NCI-H2196 treated with DMSO at 0.1 percent for 48 hours (cell line): Measurements from ENCODE around the gene NEDD8.
A peak's percentile ranks its signal among the peaks of the same experiment; 100 is the strongest.
"Not testable (repeated sequence)": the region's sequence is repeated elsewhere in the genome, so short reads cannot be mapped to it uniquely, and the experiment has no call there.

Experiments
- DNase-seq: peaks from one replicate; lab custom pipeline; 2025; ENCODE audit not compliant: unreplicated experiment; lab: John Stamatoyannopoulos, UW

The NEDD8 gene

GRCh38 chr14:24228902-24229301 is 3.3 kb downstream of the NEDD8 start:
- DNase-seq = no peak

GRCh38 chr14:24226473-24226872 is 5.7 kb downstream of the NEDD8 start:
- no peak for DNase-seq

- no peak for DNase-seq
Measured at GRCh38 chr14:24224618-24225071, 7.5 kb downstream of the NEDD8 start.

- DNase-seq = not testable (repeated sequence)
Measured at GRCh38 chr14:24222987-24223386, 9.2 kb downstream of the NEDD8 start.

GRCh38 chr14:24219521-24219920 is 12.6 kb downstream of the NEDD8 start:
- no peak for DNase-seq

GRCh38 chr14:24219080-24219479 is 13.1 kb downstream of the NEDD8 start:
- no peak for DNase-seq

GRCh38 chr14:24216876-24217275 is 15.3 kb downstream of the NEDD8 start:
- not testable (repeated sequence) for DNase-seq

GRCh38 chr14:24216345-24216699 is 15.8 kb downstream of the NEDD8 start:
- DNase-seq = no peak

- peak; percentile 60 for DNase-seq
Measured at GRCh38 chr14:24215495-24216344, 16.4 kb downstream of the NEDD8 start, which contains the start of gene MDP1. TSS of gene MDP1 (minus strand) at chr14:24216066. CDS start at chr14:24215955, 111 bp downstream.

- no peak for DNase-seq
Measured at GRCh38 chr14:24213866-24214662, 18.1 kb downstream of the NEDD8 start.

- DNase-seq = peak; percentile 96
Measured at GRCh38 chr14:24212924-24213865, 19.0 kb downstream of the NEDD8 start, which contains the start of gene CHMP4A. TSS of gene CHMP4A (minus strand) at chr14:24213488. CDS start at chr14:24213439, 49 bp downstream.

- no peak for DNase-seq
Measured at GRCh38 chr14:24211311-24211710, 20.9 kb downstream of the NEDD8 start.

GRCh38 chr14:24207625-24208024 is 24.5 kb downstream of the NEDD8 start:
- no peak for DNase-seq

GRCh38 chr14:24207104-24207551 is 25.0 kb downstream of the NEDD8 start:
- no peak for DNase-seq

GRCh38 chr14:24206260-24207103 is 25.7 kb downstream of the NEDD8 start:
- DNase-seq = no peak

GRCh38 chr14:24204163-24205146 is 27.7 kb downstream of the NEDD8 start:
- no peak for DNase-seq

- DNase-seq = not testable (repeated sequence)
Measured at GRCh38 chr14:24203249-24203886, 28.8 kb downstream of the NEDD8 start.

GRCh38 chr14:24202538-24202937 is 29.6 kb downstream of the NEDD8 start:
- not testable (repeated sequence) for DNase-seq
